ENCODE measurements around the gene YTHDF2.

GRCh38 chr1:28778021-28778420 is 41.3 kb downstream of the YTHDF2 start:
- TF ChIP-seq, protein P1, sequence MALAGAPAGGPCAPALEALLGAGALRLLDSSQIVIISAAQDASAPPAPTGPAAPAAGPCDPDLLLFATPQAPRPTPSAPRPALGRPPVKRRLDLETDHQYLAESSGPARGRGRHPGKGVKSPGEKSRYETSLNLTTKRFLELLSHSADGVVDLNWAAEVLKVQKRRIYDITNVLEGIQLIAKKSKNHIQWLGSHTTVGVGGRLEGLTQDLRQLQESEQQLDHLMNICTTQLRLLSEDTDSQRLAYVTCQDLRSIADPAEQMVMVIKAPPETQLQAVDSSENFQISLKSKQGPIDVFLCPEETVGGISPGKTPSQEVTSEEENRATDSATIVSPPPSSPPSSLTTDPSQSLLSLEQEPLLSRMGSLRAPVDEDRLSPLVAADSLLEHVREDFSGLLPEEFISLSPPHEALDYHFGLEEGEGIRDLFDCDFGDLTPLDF (CRISPR knock-in tag; IDR thresholded peaks at IDR 0.05), result no peak
- TF ChIP-seq FOXP1 (CRISPR knock-in tag; IDR thresholded peaks at IDR 0.05; ENCODE audit: borderline replicate concordance) (no peak), JUN (CRISPR knock-in tag; IDR thresholded peaks at IDR 0.05) (no peak), ZNF138 (CRISPR knock-in tag; conservative IDR thresholded peaks at IDR 0.05) (no peak)
- TF ChIP-seq, protein P2, sequence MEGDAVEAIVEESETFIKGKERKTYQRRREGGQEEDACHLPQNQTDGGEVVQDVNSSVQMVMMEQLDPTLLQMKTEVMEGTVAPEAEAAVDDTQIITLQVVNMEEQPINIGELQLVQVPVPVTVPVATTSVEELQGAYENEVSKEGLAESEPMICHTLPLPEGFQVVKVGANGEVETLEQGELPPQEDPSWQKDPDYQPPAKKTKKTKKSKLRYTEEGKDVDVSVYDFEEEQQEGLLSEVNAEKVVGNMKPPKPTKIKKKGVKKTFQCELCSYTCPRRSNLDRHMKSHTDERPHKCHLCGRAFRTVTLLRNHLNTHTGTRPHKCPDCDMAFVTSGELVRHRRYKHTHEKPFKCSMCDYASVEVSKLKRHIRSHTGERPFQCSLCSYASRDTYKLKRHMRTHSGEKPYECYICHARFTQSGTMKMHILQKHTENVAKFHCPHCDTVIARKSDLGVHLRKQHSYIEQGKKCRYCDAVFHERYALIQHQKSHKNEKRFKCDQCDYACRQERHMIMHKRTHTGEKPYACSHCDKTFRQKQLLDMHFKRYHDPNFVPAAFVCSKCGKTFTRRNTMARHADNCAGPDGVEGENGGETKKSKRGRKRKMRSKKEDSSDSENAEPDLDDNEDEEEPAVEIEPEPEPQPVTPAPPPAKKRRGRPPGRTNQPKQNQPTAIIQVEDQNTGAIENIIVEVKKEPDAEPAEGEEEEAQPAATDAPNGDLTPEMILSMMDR (IDR thresholded peaks at IDR 0.05), result no peak

Data from WTC11 (cell line).